Endometrial microvascular endothelial cells (primary cell): ENCODE results near the gene SPIRE1. TPM values are rescaled to one million over a fixed set of nuclear protein-coding genes. Genes with fewer than 3 reads are reported as not detected.
"Not testable (repeated sequence)": the region's sequence is repeated elsewhere in the genome, so short reads cannot be mapped to it uniquely, and the experiment has no call there.

Source experiments
- in situ Hi-C: cut with HindIII; loops from 2 replicates; pipeline ENCODE4 v1.10.0; 2017; ENCODE audit warnings: low sequenced_read_pairs, low pct_unique_long_range_greater_than_20kb; ENCODE audit errors: inconsistent ontology term
- total RNA-seq: library from RNA; depleted of rRNA; stranded (reverse); fragments of >200 nt; gene quantifications from one replicate; pipeline ENCODE4 v1.2.3, GENCODE V29; 2015; ENCODE audit errors: inconsistent ontology term

SPIRE1 gene
- total RNA-seq, 1 donor from 2014 or later = 32.3 TPM

DNA sequence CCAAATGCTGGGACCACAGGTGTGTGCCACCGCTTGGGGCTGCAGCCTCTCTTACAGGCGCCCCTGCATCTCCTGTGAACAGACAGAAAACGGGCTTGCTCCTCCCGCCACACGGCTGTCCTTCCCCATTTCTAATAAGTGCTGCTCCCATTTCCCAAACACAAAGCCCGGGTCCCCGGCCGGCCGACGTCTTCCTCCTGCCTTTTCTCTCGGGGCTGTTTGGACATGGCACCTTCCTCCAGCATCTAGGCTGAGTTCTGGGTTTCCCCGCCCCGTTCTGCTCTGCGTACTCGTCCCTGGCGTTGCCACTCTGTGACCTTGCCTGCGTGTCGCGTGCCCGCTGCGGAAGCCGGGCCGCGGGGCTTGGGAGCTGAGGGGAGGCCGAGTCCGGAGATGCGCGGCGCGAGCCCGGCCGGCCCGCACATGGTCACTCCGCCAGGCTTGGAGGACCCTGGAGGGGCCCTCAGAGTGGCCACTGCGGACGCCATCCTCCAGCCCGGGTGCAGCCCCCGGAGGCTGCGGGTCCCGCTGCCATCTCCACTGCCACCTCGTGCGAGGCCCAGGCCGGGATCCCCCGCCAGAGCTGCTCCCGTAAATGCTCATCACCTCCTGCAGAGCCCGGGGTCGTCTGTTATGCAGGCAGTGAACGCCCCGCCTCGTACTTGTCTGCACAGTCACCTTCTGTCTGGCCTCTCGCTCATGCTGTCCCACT, 223.9 kb downstream of the SPIRE1 start:
- in situ Hi-C loops = no loop called here

DNA sequence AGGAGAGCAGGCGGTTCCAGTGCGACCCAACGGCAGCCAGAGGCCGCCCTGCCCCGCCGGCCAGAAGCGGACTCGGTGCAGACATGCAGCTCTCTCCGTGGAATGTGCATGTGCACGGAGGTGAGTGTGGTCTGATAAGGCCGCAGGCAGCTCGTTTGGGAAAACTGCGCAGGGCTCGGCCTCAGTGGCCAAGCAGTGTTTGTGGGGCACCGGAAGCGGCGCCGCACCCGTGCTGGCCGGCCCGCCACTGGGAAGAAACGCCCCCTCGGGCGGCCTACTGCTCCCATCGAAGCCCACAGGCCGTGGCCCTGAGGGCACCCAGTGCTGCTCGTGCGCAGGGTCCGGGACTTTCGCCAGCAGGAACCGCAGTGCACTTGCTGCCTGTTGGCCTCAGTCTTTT, 225.0 kb downstream of the SPIRE1 start:
- in situ Hi-C loops = no loop called here

- in situ Hi-C loops = no loop called here
Measured at GRCh38 chr18:12432196-12432595, 225.7 kb downstream of the SPIRE1 start.

- in situ Hi-C loops = no loop called here
Measured at GRCh38 chr18:12431561-12431960, 226.3 kb downstream of the SPIRE1 start.

DNA sequence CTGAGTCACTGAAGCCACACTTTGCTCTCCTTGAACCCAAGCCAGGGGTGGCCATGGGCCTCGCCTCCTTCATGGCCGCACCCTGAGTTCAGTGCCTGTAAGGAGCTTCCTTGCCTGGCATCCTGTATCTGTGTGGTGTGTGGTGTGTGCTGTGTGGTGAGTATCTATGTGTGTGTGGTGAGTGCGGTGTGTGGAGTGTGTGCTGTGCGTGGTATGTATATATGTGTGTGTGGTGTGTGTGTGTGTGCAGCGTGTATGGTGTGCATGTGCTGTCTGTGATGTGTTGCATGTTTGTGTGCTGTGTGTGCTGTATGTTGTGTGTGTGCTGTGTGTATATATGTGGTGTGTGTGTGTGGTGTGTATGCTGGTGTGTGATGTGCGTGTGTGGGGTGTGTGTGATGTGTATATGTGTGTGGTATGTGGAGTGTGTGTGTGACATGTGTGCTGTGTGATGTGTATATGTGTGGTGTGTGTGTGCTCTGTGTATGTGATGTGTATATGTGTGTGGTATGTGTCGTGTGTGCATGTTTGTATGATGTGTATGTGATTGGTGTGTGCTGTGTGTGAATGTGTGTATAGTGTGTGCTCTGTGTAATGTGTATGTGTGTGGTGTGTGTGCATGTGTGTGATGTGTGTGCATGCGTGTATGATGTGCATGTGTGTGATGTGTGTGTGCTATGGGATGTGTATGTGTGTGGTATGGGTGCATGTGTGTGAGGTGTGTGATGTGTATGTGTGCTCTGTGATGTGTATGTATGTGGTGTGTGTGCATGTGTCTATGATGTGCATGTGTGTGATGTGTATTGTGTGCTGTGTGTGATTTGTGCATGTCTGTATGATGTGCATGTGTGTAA, 227.5 kb downstream of the SPIRE1 start:
- in situ Hi-C loops = no loop called here

- in situ Hi-C loops = loop anchor here (10.0 kb wide), 1 partner anchor 175 kb away; no protein-coding TSS in a partner anchor
Measured at GRCh38 chr18:12429556-12429955, 228.4 kb downstream of the SPIRE1 start.

GRCh38 chr18:12428923-12429322, 229.0 kb downstream of the SPIRE1 start:
- in situ Hi-C loops = loop anchor here (10.0 kb wide), 1 partner anchor 176 kb away; no protein-coding TSS in a partner anchor

GRCh38 chr18:12426924-12427323, 231.0 kb downstream of the SPIRE1 start:
- in situ Hi-C loops = loop anchor here (10.0 kb wide), 1 partner anchor 178 kb away; no protein-coding TSS in a partner anchor

DNA sequence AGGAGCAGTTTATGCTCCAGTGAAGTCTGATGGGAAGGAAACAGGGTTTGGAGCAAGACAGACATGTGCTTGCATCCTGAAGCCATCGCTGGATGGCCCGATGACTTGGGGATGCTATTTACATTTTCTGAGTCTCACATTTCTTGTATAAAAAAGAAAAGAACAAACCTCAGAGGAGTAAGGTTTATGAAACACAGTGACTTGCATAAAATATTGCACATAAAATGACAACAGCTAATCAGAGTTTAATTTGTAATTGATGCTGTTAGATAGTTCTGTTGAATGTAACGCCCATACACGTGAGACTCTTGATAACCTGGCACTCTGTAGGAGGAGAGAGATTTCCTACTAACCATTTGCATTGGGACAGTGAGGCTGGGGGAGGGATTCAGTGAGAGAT, 233.7 kb downstream of the SPIRE1 start:
- in situ Hi-C loops = loop anchor here (10.0 kb wide), 1 partner anchor 181 kb away; no protein-coding TSS in a partner anchor

GRCh38 chr18:12423820-12424219, 234.1 kb downstream of the SPIRE1 start:
- in situ Hi-C loops = loop anchor here (10.0 kb wide), 1 partner anchor 181 kb away; no protein-coding TSS in a partner anchor

- in situ Hi-C loops = loop anchor here (10.0 kb wide), 1 partner anchor 181 kb away; no protein-coding TSS in a partner anchor
Measured at GRCh38 chr18:12423393-12423792, 234.5 kb downstream of the SPIRE1 start.

DNA sequence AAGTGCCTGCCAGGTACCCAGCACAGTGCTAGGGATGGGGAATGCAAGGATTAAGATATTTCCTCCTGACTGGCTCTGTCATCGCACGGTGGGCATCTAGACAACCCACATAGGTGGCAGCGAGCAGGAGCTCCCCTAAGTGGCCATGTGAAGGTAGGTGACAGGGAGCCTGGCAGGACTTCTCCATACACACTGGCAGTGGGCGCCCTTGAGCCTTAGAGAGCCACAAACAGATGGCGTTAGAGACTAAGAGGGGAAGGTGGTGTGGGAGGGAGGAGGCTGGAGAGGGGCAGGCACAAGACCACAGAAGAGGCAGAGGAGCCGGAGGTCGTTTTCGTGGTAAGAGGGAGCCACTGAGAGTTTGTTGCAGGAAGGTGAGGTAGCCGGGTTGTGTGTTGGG, 235.0 kb downstream of the SPIRE1 start:
- in situ Hi-C loops = loop anchor here (10.0 kb wide), 1 partner anchor 182 kb away; no protein-coding TSS in a partner anchor

- in situ Hi-C loops = loop anchor here (10.0 kb wide), 1 partner anchor 183 kb away; no protein-coding TSS in a partner anchor
Measured at GRCh38 chr18:12421732-12422131, 236.2 kb downstream of the SPIRE1 start.

- in situ Hi-C loops = loop anchor here (10.0 kb wide), 1 partner anchor 184 kb away; no protein-coding TSS in a partner anchor
Measured at GRCh38 chr18:12420821-12421421, 237.0 kb downstream of the SPIRE1 start.

GRCh38 chr18:12417687-12418086, 240.2 kb downstream of the SPIRE1 start:
- in situ Hi-C loops = no loop called here

DNA sequence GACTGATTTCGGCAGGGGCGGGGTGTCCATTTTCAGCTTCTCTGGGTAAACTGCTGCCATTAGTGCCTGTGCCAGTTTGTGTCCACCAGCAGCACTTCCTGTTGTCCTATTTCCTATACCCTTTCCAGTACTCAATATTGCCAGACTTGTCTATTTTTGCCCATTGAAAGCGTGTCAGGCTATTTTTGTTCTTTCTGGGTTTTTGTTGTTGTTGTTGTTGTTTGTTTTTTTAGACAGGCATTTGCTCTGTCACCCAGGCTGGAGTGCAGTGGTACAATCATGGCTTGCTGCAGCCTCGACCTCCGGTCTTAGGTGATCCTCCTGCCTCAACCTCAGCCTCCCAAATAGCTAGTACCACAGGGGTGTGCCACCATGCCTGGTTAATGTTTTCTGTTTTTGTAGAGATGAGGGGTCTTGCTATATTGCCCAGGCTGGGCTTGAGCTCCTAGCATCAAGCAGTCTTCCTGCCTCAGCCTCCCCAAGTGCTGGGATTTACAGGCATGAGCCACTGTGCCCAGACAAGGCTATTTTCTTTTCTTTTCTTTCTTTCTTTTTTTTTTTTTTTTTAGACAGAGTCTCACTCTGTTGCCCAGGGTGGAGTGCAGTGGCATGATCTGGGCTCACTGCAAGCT, 241.7 kb downstream of the SPIRE1 start:
- in situ Hi-C loops = no loop called here

DNA sequence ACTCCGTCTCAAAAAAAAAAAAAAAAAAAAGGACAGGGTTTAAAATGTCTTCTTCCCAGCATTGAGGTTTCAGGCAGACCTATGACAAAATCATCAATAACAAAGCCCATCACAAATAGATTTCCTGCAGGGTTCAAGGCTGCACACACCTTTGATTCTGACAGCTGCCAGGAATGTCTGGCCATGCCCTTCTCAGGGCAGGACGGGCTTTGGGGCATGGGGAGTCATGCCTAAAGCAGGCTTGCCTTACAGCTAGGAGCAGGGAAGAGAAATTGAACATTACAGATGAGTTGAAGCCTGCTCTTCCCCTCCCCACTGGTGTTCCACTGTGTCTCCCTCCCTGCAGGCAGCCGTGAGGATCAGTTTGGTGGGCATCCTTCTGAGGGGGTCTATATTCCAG, 246.5 kb downstream of the SPIRE1 start:
- in situ Hi-C loops = no loop called here

DNA sequence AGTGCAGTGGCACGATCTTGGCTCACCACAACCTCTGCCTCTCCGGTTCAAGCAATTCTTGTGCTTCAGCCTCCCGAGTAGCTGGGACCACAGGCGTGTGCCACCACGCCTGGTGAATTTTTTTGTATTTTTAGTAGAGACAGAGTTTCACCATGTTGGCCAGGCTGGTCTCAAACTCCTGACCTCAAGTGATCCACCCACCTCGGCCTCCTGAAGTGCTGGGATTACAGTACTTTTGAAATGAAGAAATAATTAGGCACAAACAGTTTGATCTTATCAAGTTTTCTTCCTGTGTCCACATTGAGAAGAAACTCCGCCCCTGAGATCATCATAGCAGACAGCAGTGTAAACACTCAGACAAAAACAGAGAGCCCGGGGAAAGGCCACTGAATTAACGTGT, 247.2 kb downstream of the SPIRE1 start:
- in situ Hi-C loops = not testable (repeated sequence)

GRCh38 chr18:12410081-12410481, 247.8 kb downstream of the SPIRE1 start:
- in situ Hi-C loops = no loop called here
